Activated CD8-positive, alpha-beta T cell treated with anti-CD3 and anti-CD28 coated beads for 36 hours (primary cell): ENCODE data around the gene RRBP1. TPM values are rescaled to one million over a fixed set of nuclear protein-coding genes. Genes with fewer than 3 reads are reported as not detected.

Experiments
- ATAC-seq: fragments of 200-7000 bp; cut with Tn5 transposase; one replicate; pipeline ENCODE4 v1.10.0; 2021; ENCODE audit warnings: mild to moderate bottlenecking, moderate library complexity
- CTCF ChIA-PET: fragments of 350-600 bp; sonication (Branson Sonifier 250); formaldehyde crosslinking; loops from one replicate; lab custom pipeline; 2021; ENCODE audit warnings: antibody characterized with exemption; lab: Charles Lee
- POLR2A ChIA-PET: fragments of 350-600 bp; sonication (Branson Sonifier 250); formaldehyde crosslinking; loops from one replicate; lab custom pipeline; 2021; ENCODE audit warnings: antibody characterized with exemption; lab: Charles Lee
- DNase-seq: peaks from one replicate; pipeline ENCODE4 v3.0.0-alpha.2; 2020
- H3K27ac Mint-ChIP-seq: one replicate; pipeline ENCODE4 v1.8.0; 2021; ENCODE audit warnings: mild to moderate bottlenecking, mixed read lengths
- H3K27me3 Mint-ChIP-seq: one replicate; pipeline ENCODE4 v1.8.0; 2021; ENCODE audit warnings: mixed read lengths
- H3K36me3 Mint-ChIP-seq: one replicate; pipeline ENCODE4 v1.8.0; 2021; ENCODE audit warnings: low read depth, mixed read lengths
- H3K4me1 Mint-ChIP-seq: one replicate; pipeline ENCODE4 v1.8.0; 2021; ENCODE audit warnings: low read depth, mixed read lengths
- H3K4me3 Mint-ChIP-seq: one replicate; pipeline ENCODE4 v1.8.0; 2021; ENCODE audit warnings: mild to moderate bottlenecking, moderate library complexity, mixed read lengths
- H3K9me3 Mint-ChIP-seq: one replicate; pipeline ENCODE4 v1.8.0; 2021; ENCODE audit warnings: mixed read lengths
- intact Hi-C: fragments of 100-400 bp; cut with micrococcal nuclease; formaldehyde crosslinking; loops from one replicate; pipeline ENCODE4 v1.10.0; 2022
- total RNA-seq, 2 experiments: library from RNA; stranded (reverse); gene quantifications; one replicate each; pipeline ENCODE4 v1.2.3, GENCODE V29; 2021
- TF ChIP-seq, protein P1 (sequence below): fragments of 200-600 bp; IDR thresholded peaks from one replicate; pipeline ENCODE4 v1.8.0; 2022; ENCODE audit warnings: antibody characterized with exemption, mild to moderate bottlenecking

Gene RRBP1
- total RNA-seq, 2 experiments from 2014 or later, result 35.2 to 35.9 TPM

DNA sequence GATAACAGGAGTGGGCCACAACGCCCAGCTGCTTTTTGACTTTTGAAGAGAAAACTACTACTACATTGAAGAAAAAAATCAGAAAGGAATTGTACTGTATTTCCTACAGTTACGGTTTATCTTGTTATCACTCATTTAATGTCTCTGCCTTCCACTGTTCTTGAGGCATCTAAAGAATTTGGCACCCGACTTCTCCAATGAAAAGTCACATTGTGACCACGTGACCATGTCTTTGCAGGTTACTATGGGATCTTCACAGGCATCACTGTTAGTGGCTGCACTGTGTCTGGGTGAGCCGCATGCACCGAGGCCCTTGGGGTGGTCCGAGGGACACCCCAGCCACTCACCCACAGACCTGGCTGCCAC is 26.8 kb downstream of the RRBP1 start:
- Mint-ChIP-seq H3K4me3 (no peak overlapping the region), H3K27me3 (no peaks in the 10 kb centered on the region), H3K9me3 (peaks cover 10% of the 10 kb centered on the region), H3K4me1 (peaks cover 18% of the 10 kb centered on the region), H3K27ac (no peak overlapping the region), H3K36me3 (peaks cover 28% of the 10 kb centered on the region)
- DNase-seq (no peak), ATAC-seq (no peak)
- ChIA-PET CTCF (interaction anchor here (1.0 to 2.7 kb wide), 4 partner anchors 27 to 308 kb away, joined by 3 to 11 read pairs (median 4); partner anchors contain the start of gene RRBP1), POLR2A (no interaction called here)
- intact Hi-C loops, result no loop called here
- TF ChIP-seq, protein P1, sequence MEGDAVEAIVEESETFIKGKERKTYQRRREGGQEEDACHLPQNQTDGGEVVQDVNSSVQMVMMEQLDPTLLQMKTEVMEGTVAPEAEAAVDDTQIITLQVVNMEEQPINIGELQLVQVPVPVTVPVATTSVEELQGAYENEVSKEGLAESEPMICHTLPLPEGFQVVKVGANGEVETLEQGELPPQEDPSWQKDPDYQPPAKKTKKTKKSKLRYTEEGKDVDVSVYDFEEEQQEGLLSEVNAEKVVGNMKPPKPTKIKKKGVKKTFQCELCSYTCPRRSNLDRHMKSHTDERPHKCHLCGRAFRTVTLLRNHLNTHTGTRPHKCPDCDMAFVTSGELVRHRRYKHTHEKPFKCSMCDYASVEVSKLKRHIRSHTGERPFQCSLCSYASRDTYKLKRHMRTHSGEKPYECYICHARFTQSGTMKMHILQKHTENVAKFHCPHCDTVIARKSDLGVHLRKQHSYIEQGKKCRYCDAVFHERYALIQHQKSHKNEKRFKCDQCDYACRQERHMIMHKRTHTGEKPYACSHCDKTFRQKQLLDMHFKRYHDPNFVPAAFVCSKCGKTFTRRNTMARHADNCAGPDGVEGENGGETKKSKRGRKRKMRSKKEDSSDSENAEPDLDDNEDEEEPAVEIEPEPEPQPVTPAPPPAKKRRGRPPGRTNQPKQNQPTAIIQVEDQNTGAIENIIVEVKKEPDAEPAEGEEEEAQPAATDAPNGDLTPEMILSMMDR, result no peak

DNA sequence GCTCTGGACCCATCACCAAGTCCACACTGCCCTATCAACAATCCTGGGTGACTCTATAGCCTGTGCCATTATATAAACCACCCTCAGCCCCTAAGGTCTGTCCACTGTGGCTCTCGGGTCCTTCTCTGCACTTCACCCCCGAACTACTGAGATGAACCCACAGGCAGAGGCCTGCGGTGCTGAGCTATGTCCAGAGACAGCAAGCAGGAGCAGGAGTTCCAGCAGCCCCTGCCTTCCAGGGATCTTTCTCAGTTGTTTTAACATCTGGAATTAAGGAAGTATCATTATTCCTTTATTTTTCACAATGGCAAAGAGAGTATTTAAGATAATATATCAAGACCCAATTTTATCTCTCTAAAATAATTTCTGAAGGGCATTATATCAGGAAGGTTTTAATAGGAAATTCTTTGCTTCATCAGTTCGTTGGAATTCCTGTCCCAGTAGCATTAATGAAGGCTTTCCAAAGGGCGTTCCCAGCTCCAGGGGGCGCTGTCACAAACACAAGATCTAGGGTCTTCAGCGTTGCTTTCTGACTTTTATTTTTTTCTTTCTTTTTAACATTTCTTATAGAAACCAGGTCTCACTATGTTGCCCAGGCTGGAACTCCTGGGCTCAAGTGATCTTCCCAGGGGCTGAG is 27.3 kb downstream of the RRBP1 start:
- no peaks in the 10 kb centered on the region for H3K27me3 Mint-ChIP-seq
- peaks cover 10% of the 10 kb centered on the region for H3K9me3 Mint-ChIP-seq
- H3K27ac Mint-ChIP-seq, result no peak overlapping the region
- ATAC-seq (no peak), DNase-seq (peak; percentile 23)
- no peak overlapping the region for H3K4me3 Mint-ChIP-seq
- peaks cover 18% of the 10 kb centered on the region for H3K4me1 Mint-ChIP-seq
- ChIA-PET CTCF (interaction anchor here (1.0 to 2.7 kb wide), 4 partner anchors 28 to 308 kb away, joined by 3 to 11 read pairs (median 4); partner anchors contain the start of gene RRBP1), POLR2A (no interaction called here)
- intact Hi-C loops, result no loop called here
- TF ChIP-seq, protein P1, result peak; percentile 56
- peaks cover 23% of the 10 kb centered on the region for H3K36me3 Mint-ChIP-seq

DNA sequence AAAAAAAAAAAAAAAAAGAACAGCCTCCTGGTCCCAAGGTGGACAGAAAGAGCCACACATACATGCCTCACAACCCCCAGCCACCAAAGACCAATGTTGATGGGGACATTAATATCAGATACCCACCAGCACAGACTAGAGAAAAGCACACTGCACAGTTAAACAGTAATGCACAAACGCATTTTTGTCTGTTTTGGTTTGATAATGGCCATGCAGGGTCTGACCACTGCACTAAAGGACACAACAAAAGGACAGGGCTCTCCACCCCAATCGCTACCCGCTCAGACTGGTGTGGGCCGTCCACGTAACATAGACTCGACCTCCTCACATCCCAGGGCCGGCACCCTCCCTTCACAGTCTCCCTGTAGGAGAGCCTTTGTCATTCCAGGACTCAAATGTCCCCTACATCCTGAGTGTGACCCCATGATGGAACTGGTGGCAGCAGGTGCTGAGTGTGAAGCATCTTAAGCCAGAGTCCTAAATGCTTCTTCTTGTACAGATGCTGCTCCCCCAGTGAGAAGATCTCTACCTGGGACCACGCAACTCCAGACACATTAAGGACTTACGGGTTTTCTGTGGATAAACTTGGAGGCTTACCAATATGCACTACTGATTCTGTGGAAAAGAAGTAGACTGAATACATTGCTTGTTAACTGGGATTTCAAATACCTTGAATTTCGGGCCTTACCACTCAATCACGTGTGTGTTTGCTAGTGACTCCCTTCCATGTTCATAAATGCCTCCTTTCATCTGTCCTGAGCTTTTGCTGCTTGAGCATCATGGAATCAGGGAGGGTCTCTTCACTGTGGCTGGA is 28.0 kb downstream of the RRBP1 start:
- DNase-seq, result no peak
- Mint-ChIP-seq H3K27ac (no peak overlapping the region), H3K4me3 (no peak overlapping the region), H3K9me3 (peaks cover 10% of the 10 kb centered on the region), H3K4me1 (peaks cover 21% of the 10 kb centered on the region), H3K36me3 (peaks cover 19% of the 10 kb centered on the region), H3K27me3 (no peaks in the 10 kb centered on the region)
- TF ChIP-seq, protein P1, result no peak
- CTCF ChIA-PET, result interaction anchor here (1.4 to 2.7 kb wide), 2 partner anchors 29 to 149 kb away, joined by 5 to 11 read pairs; partner anchors contain the start of gene RRBP1
- intact Hi-C loops, result no loop called here
- POLR2A ChIA-PET, result no interaction called here
- ATAC-seq, result no peak

DNA sequence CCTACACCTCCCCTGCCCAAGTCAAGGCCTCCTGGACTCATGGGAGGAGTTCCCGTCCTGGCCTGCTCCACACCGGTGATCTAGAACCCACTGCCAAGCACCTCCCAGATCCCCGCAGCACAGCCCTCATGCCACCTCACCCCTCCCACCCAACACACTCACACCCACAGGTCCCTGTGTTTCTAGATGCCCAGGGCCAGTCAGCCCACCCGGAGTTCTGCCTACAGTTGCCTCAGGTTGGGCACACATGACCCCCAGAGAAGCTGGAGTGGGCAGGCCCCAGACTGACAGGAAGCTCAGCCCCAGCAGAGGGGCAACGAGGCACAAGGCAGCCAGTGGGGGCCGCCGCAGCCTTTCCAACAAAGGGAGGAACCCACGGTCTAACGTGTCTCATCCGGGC is 29.6 kb downstream of the RRBP1 start:
- intact Hi-C loops, result no loop called here
- Mint-ChIP-seq H3K27ac (no peak overlapping the region), H3K4me1 (peaks cover 17% of the 10 kb centered on the region), H3K9me3 (no peaks in the 10 kb centered on the region), H3K27me3 (no peaks in the 10 kb centered on the region), H3K36me3 (peaks cover 4% of the 10 kb centered on the region), H3K4me3 (no peak overlapping the region)
- DNase-seq, result no peak
- ATAC-seq, result no peak
- TF ChIP-seq, protein P1, result no peak
- CTCF ChIA-PET, result interaction anchor here (0.7 kb wide), 1 partner anchor 30 kb away, joined by 3 read pairs; no protein-coding TSS in a partner anchor
- POLR2A ChIA-PET, result interaction anchor here (0.6 kb wide), 1 partner anchor 148 kb away, joined by 3 read pairs; no protein-coding TSS in a partner anchor
